Measurements from ENCODE around the gene FPR2.

GRCh38 chr19:51810223-51810622, 49.2 kb downstream of the FPR2 start:
- TF ChIP-seq CTCF (conservative IDR thresholded peaks at IDR 0.05; ENCODE audit: low read depth in 2 of 2): peak in 1 of 2 experiments; percentile 18; a peak in 1 of 4 replicates
- no peak for TF ChIP-seq EZH2 (IDR thresholded peaks at IDR 0.05; ENCODE audit: low read depth, unreplicated experiment)
- no peak for TF ChIP-seq JUNB (IDR thresholded peaks at IDR 0.05; ENCODE audit: unreplicated experiment)
